Stimulated activated CD4-positive, alpha-beta T cell treated with anti-CD3 and anti-CD28 coated beads, TNF-alpha, amount 100 ng/mL, for 24 hours (primary cell): Measurements from ENCODE around the gene NUP85.
"Not testable (repeated sequence)": the region's sequence is repeated elsewhere in the genome, so short reads cannot be mapped to it uniquely, and the experiment has no call there.

Experiments
- DNase-seq, 3 experiments: peaks; one replicate each; pipeline ENCODE4 v3.0.0-alpha.2; 2020; ENCODE audit warnings: low read depth in 3 of 3

The NUP85 gene

GRCh38 chr17:75241143-75241430 lies 35.6 kb downstream of the NUP85 start:
- DNase-seq = no peak

- no peak for DNase-seq
Measured at GRCh38 chr17:75241502-75241901, 36.0 kb downstream of the NUP85 start.

- peak in 1 of 3 experiments; percentile 15 for DNase-seq
Measured at GRCh38 chr17:75241996-75242460, 36.5 kb downstream of the NUP85 start.

GRCh38 chr17:75242461-75243042 lies 37.1 kb downstream of the NUP85 start:
- DNase-seq = peak in 1 of 3 experiments; percentile 24

- DNase-seq = peak in 1 of 3 experiments; percentile 19
Measured at GRCh38 chr17:75244133-75244866, 38.8 kb downstream of the NUP85 start.

- DNase-seq = no peak
Measured at GRCh38 chr17:75245011-75245410, 39.5 kb downstream of the NUP85 start.

- no peak for DNase-seq
Measured at GRCh38 chr17:75246404-75246803, 40.9 kb downstream of the NUP85 start.

- no peak for DNase-seq
Measured at GRCh38 chr17:75249564-75249963, 44.1 kb downstream of the NUP85 start.

- DNase-seq = peak; percentile 70 to 88 (median 79)
Measured at GRCh38 chr17:75250009-75250471, 44.6 kb downstream of the NUP85 start.

GRCh38 chr17:75252039-75252816 lies 46.7 kb downstream of the NUP85 start:
- DNase-seq = no peak

- not testable (repeated sequence) for DNase-seq
Measured at GRCh38 chr17:75255954-75256698, 50.6 kb downstream of the NUP85 start.

GRCh38 chr17:75257228-75257627 lies 51.7 kb downstream of the NUP85 start:
- not testable (repeated sequence) for DNase-seq

GRCh38 chr17:75260641-75261335 lies 55.3 kb downstream of the NUP85 start:
- peak in 1 of 3 experiments; percentile 52 for DNase-seq

GRCh38 chr17:75261336-75262111 lies 56.0 kb downstream of the NUP85 start, which contains the start of the genes GGA3 and MRPS7:
Gene GGA3 (minus strand): TSS chr17:75261606. CDS start chr17:75261587, 19 bp downstream.
Gene MRPS7 (plus strand): TSS chr17:75261879. CDS start chr17:75261901, 22 bp downstream.
- DNase-seq = peak; percentile 92 to 95 (median 92)

GRCh38 chr17:75262112-75262606 lies 56.7 kb downstream of the NUP85 start:
- DNase-seq = no peak

GRCh38 chr17:75263055-75263454 lies 57.6 kb downstream of the NUP85 start:
- DNase-seq = no peak

GRCh38 chr17:75265614-75266315 lies 60.3 kb downstream of the NUP85 start:
- DNase-seq = no peak

GRCh38 chr17:75266316-75267152 lies 61.1 kb downstream of the NUP85 start:
- no peak for DNase-seq

- DNase-seq = no peak
Measured at GRCh38 chr17:75267153-75267410, 61.6 kb downstream of the NUP85 start.
